Neutrophil (primary cell): ENCODE results near the gene MISP.

ENCODE experiments used
- H3K27ac ChIP-seq: fragments of 200-600 bp; sonication (generic); 2 replicates; pipeline ENCODE4 v1.5.1; 2016; ENCODE audit warnings: mild to moderate bottlenecking, moderate library complexity
- H3K27me3 ChIP-seq: fragments of 200-600 bp; sonication (generic); 2 replicates; pipeline ENCODE4 v1.6.0; 2016; ENCODE audit warnings: mild to moderate bottlenecking
- H3K36me3 ChIP-seq: fragments of 200-600 bp; sonication (generic); 2 replicates; pipeline ENCODE4 v1.5.1; 2017
- H3K4me1 ChIP-seq, 2 experiments: fragments of 200-600 bp in 1 of 2; sonication (generic) in 1 of 2; 1 replicate in 1 of 2; 2 replicates in 1 of 2; pipeline versions ENCODE4 v1.5.1 to v1.6.1; 2013 to 2016; ENCODE audit warnings: low read depth in 1 of 2, low read length in 1 of 2, mild to moderate bottlenecking in 1 of 2, moderate library complexity in 1 of 2; ENCODE audit not compliant: control insufficient read depth in 1 of 2, insufficient read depth in 1 of 2
- H3K4me3 ChIP-seq, 2 experiments: fragments of 200-600 bp in 1 of 2; sonication (generic) in 1 of 2; 1 replicate in 1 of 2; 2 replicates in 1 of 2; pipeline ENCODE4 v1.5.1; 2013 to 2016; ENCODE audit warnings: low read depth in 1 of 2, low read length in 1 of 2, mild to moderate bottlenecking in 1 of 2, moderate library complexity in 1 of 2
- H3K9me3 ChIP-seq: fragments of 200-600 bp; sonication (generic); 2 replicates; pipeline ENCODE4 v1.5.1; 2016
- CTCF ChIP-seq: fragments of 200-600 bp; sonication (generic); IDR thresholded peaks from 2 replicates; pipeline ENCODE4 v1.5.1; 2016; ENCODE audit warnings: antibody characterized with exemption

Gene MISP

GRCh38 chr19:754530-754929 is 3.6 kb downstream of the MISP start:
- H3K27me3 ChIP-seq: peaks cover 31% of the 10 kb centered on the region
- no peak for TF ChIP-seq CTCF
- no peaks in the 10 kb centered on the region for H3K36me3 ChIP-seq
- H3K4me3 ChIP-seq: no peak overlapping the region
- no peak overlapping the region for H3K27ac ChIP-seq
- no peaks in the 10 kb centered on the region for H3K9me3 ChIP-seq
- no peaks in the 10 kb centered on the region for H3K4me1 ChIP-seq

GRCh38 chr19:755063-755462 is 4.2 kb downstream of the MISP start:
- H3K36me3 ChIP-seq: no peaks in the 10 kb centered on the region
- no peak for TF ChIP-seq CTCF

GRCh38 chr19:756236-756635 is 5.3 kb downstream of the MISP start:
- no peaks in the 10 kb centered on the region for H3K4me1 ChIP-seq
- TF ChIP-seq CTCF: no peak
- H3K27ac ChIP-seq: no peak overlapping the region
- no peaks in the 10 kb centered on the region for H3K9me3 ChIP-seq
- no peak overlapping the region for H3K4me3 ChIP-seq
- peaks cover 29% of the 10 kb centered on the region for H3K27me3 ChIP-seq
- H3K36me3 ChIP-seq: no peaks in the 10 kb centered on the region

More at GRCh38 chr19:755063-755462, 4.2 kb downstream of the MISP start:
- no peak overlapping the region for H3K27ac ChIP-seq
- H3K27me3 ChIP-seq: peaks cover 31% of the 10 kb centered on the region
- no peaks in the 10 kb centered on the region for H3K4me1 ChIP-seq
- no peak overlapping the region for H3K4me3 ChIP-seq
- no peaks in the 10 kb centered on the region for H3K9me3 ChIP-seq

GRCh38 chr19:756821-757688 is 6.1 kb downstream of the MISP start:
- Histone ChIP-seq H3K36me3 (no peaks in the 10 kb centered on the region), H3K4me3 (no peak overlapping the region), H3K9me3 (no peaks in the 10 kb centered on the region), H3K27ac (no peak overlapping the region), H3K27me3 (peaks cover 26% of the 10 kb centered on the region), H3K4me1 (no peaks in the 10 kb centered on the region)
- no peak for TF ChIP-seq CTCF

- Histone ChIP-seq H3K27ac (no peak overlapping the region), H3K9me3 (no peaks in the 10 kb centered on the region), H3K4me3 (no peak overlapping the region), H3K27me3 (peaks cover 16% of the 10 kb centered on the region), H3K36me3 (no peaks in the 10 kb centered on the region), H3K4me1 (no peaks in the 10 kb centered on the region)
- no peak for TF ChIP-seq CTCF
These were observed 7.1 kb downstream of the MISP start for GRCh38 chr19:757811-758668.
